GM18951 (cell line): ENCODE measurements around the gene CYP1B1.
"Not testable (repeated sequence)": the region's sequence is repeated elsewhere in the genome, so short reads cannot be mapped to it uniquely, and the experiment has no call there.

Source experiments
- POLR2A ChIP-seq: IDR thresholded peaks from 4 replicates; pipeline ENCODE4 v1.6.1; 2011; ENCODE audit warnings: mild to moderate bottlenecking; ENCODE audit not compliant: insufficient read length, insufficient read depth; ENCODE audit errors: extremely low read depth
- in situ Hi-C: fragments of 300-500 bp; cut with MboI; formaldehyde crosslinking; loops from one replicate; pipeline ENCODE4 v1.12.0; 2022; ENCODE audit warnings: low sequenced_read_pairs, mixed read lengths, inconsistent platforms; ENCODE audit not compliant: unreplicated experiment

The CYP1B1 gene

GRCh38 chr2:38026846-38027245 is 49.1 kb downstream of the CYP1B1 start:
- in situ Hi-C loops: no loop called here
- TF ChIP-seq POLR2A: no peak

- in situ Hi-C loops: no loop called here
- TF ChIP-seq POLR2A: no peak
These were observed 54.4 kb downstream of the CYP1B1 start for GRCh38 chr2:38021589-38021988.

GRCh38 chr2:38020359-38021069 is 55.4 kb downstream of the CYP1B1 start:
- in situ Hi-C loops: not testable (repeated sequence)

GRCh38 chr2:38017836-38018235 is 58.1 kb downstream of the CYP1B1 start:
- no peak for TF ChIP-seq POLR2A
- in situ Hi-C loops: no loop called here
